Ishikawa (cell line): ENCODE measurements around the gene PLSCR3.

Source experiments
- CEBPB ChIP-seq: IDR thresholded peaks from 2 replicates; pipeline ENCODE4 v1.6.1; 2012
- CREB1 ChIP-seq: IDR thresholded peaks from 2 replicates; pipeline ENCODE4 v1.6.1; 2012; ENCODE audit warnings: low read depth
- EGR1 ChIP-seq: IDR thresholded peaks from 2 replicates; pipeline ENCODE4 v1.6.1; 2012
- EP300 ChIP-seq: IDR thresholded peaks from 2 replicates; pipeline ENCODE4 v1.6.1; 2012; ENCODE audit warnings: borderline replicate concordance
- FOXM1 ChIP-seq: IDR thresholded peaks from 2 replicates; pipeline ENCODE4 v1.6.1; 2012; ENCODE audit warnings: low read depth, borderline replicate concordance
- MAX ChIP-seq: IDR thresholded peaks from 2 replicates; pipeline ENCODE4 v1.6.1; 2012
- NFIC ChIP-seq: IDR thresholded peaks from 2 replicates; pipeline ENCODE4 v1.6.1; 2012
- RAD21 ChIP-seq: IDR thresholded peaks from 2 replicates; pipeline ENCODE4 v1.6.1; 2012; ENCODE audit warnings: low read depth
- REST ChIP-seq: IDR thresholded peaks from 2 replicates; pipeline ENCODE4 v1.6.1; 2012; ENCODE audit warnings: low read depth, mild to moderate bottlenecking
- TAF1 ChIP-seq: IDR thresholded peaks from 2 replicates; pipeline ENCODE4 v1.6.1; 2012; ENCODE audit warnings: low read depth, mild to moderate bottlenecking
- TCF12 ChIP-seq: IDR thresholded peaks from 2 replicates; pipeline ENCODE4 v1.6.1; 2012; ENCODE audit warnings: low read depth
- TEAD4 ChIP-seq: IDR thresholded peaks from 2 replicates; pipeline ENCODE4 v1.6.1; 2012
- YY1 ChIP-seq: IDR thresholded peaks from 2 replicates; pipeline ENCODE4 v1.6.1; 2012; ENCODE audit warnings: low read depth
- ZBTB7A ChIP-seq: IDR thresholded peaks from 2 replicates; pipeline ENCODE4 v1.6.1; 2012; ENCODE audit warnings: low read depth
- TF ChIP-seq, protein P1 (sequence below): IDR thresholded peaks from 2 replicates; pipeline ENCODE4 v1.6.1; 2012

PLSCR3 gene

DNA sequence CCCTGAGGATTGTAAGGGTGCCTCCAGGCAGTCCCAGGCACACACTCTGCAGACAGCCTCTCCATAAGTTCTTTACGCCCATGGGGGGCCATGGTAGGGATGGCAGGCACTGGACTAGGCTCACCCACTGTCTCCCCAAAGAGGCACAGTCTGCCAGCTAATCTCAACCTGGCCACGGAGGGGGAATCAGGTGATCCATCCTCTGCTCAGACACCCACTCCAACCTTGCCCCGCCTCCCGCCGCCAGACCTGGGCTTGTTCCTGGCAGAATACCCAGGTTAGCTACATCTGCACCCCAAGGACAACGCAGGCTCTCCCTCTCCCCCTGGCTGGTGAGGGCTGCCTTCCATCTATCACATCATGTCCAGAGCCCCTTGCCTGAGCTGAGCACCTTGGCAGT lies 14.5 kb upstream of the PLSCR3 start:
- TF ChIP-seq RAD21 = no peak
- TF ChIP-seq, protein P1, sequence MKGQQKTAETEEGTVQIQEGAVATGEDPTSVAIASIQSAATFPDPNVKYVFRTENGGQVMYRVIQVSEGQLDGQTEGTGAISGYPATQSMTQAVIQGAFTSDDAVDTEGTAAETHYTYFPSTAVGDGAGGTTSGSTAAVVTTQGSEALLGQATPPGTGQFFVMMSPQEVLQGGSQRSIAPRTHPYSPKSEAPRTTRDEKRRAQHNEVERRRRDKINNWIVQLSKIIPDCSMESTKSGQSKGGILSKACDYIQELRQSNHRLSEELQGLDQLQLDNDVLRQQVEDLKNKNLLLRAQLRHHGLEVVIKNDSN = no peak

DNA sequence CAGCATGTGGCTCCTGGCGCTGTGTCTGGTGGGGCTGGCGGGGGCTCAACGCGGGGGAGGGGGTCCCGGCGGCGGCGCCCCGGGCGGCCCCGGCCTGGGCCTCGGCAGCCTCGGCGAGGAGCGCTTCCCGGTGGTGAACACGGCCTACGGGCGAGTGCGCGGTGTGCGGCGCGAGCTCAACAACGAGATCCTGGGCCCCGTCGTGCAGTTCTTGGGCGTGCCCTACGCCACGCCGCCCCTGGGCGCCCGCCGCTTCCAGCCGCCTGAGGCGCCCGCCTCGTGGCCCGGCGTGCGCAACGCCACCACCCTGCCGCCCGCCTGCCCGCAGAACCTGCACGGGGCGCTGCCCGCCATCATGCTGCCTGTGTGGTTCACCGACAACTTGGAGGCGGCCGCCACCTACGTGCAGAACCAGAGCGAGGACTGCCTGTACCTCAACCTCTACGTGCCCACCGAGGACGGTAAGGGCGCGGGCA lies 14.0 kb upstream of the PLSCR3 start:
- TF ChIP-seq, protein P1 = no peak
- TF ChIP-seq TEAD4 = no peak
- no peak for TF ChIP-seq TCF12
- TF ChIP-seq FOXM1 = no peak

DNA sequence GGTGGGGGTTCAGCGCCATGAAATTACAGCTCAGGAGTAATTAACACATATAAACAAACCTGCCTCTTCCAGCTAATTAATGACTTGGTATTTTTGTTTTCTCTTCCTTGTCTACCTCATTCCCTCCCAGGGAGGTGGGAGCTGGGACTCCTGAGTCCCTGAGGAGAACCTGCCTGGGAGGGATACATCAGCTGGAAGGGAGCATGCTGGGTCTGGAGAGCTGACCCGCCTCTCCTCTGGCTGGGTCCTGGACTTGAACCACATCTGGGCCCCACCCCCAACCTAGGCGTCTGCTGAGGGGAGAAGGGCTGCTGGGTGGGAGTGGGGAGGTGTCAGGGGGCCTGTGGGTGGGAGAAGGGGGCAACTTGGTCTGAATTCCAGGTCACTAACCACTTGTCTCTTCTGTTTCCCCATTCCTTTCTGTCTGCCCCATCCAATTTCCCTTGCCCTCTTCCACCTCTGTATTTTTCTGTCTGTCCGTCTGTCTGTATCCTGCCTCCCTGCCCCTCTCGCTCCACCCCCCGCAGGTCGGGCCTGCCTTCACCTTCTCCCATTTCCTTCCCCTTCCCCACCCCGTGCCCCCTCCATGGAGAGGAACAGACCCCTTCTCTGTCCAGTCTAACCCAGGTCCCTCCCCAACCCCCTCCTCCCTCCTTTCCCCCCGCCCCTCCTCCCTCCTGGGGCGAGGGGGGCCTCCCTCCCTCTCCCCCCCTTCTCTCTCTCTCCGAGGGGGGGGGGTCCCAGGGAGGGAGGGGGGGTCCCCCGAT lies 13.3 kb upstream of the PLSCR3 start, which contains the start of gene NLGN2:
Gene NLGN2 (plus strand): TSS at position 361 of the 767 bp plus-strand sequence. CDS start 411 bp downstream, outside the sequence.
- TF ChIP-seq ZBTB7A = no peak
- TF ChIP-seq CEBPB = no peak
- TF ChIP-seq FOXM1 = no peak
- TF ChIP-seq NFIC = no peak
- no peak for TF ChIP-seq REST
- TF ChIP-seq TAF1 = no peak
- TF ChIP-seq EP300 = no peak
- no peak for TF ChIP-seq CREB1
- no peak for TF ChIP-seq YY1
- TF ChIP-seq TCF12 = no peak
- TF ChIP-seq, protein P1 = no peak
- TF ChIP-seq MAX = no peak
- TF ChIP-seq RAD21 = no peak
- no peak for TF ChIP-seq TEAD4
- no peak for TF ChIP-seq EGR1

DNA sequence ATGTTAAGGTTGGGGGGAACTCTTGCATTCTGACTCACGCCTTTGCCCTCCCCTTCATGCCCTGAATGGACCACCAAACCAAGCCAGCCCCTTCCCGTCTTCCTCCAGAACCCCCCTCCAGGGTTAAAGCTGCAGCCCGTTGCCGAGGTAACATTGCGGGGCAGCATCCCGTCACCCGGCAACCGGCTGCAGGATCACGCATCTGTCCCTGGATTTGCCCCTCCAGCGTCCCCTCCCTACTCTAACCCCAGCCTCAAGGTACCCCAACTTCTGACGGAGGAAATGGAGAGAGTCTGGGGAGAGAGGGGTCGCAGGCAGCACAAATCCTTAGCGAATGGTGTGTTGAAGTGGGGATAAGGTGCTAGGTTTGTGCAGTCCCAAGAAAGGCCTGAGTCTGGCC lies 12.8 kb upstream of the PLSCR3 start:
- no peak for TF ChIP-seq TAF1

DNA sequence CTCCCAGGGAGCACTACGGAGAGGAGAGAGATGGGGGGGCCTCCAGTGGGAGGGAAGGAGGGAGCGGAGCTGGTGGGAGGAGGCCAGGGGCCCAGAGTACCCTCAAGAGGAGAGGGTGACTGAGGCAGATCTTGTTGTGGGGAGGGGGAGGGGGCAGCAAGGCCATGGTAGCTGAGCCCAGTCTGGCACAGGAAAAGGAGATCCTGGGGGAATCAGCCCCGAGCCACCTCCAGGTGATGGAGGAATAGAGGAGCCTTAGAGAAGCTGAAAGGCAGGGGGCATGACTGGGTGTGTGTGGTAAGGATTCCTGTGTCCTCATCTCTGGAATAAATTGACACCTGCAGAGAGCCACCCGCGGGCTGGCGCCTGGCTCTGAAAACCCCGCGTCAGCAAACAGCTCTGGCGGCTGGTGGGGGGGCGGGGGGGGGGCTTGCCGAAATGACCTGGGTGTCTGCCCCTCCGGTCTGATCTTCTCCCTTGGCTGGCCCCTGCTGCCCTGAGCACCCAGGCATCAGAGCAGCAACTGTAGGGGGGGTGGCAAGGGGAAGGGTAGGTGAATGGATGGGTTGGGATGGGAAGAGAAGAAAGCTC lies 12.0 kb upstream of the PLSCR3 start:
- TF ChIP-seq REST (no peak), ZBTB7A (no peak), MAX (no peak), YY1 (no peak), FOXM1 (no peak), NFIC (no peak), CREB1 (no peak), EGR1 (no peak), RAD21 (no peak), TAF1 (no peak), EP300 (no peak), TEAD4 (no peak), TCF12 (no peak), CEBPB (no peak)
- TF ChIP-seq, protein P1 = no peak
